ENCODE results near the gene KIF5B. TPM values are rescaled to one million over a fixed set of nuclear protein-coding genes. Genes with fewer than 3 reads are reported as not detected.
"Not testable (repeated sequence)": the region's sequence is repeated elsewhere in the genome, so short reads cannot be mapped to it uniquely, and the experiment has no call there.

KIF5B gene
- total RNA-seq, 2 experiments from 2014 or later: 88.6 to 89.4 TPM

DNA sequence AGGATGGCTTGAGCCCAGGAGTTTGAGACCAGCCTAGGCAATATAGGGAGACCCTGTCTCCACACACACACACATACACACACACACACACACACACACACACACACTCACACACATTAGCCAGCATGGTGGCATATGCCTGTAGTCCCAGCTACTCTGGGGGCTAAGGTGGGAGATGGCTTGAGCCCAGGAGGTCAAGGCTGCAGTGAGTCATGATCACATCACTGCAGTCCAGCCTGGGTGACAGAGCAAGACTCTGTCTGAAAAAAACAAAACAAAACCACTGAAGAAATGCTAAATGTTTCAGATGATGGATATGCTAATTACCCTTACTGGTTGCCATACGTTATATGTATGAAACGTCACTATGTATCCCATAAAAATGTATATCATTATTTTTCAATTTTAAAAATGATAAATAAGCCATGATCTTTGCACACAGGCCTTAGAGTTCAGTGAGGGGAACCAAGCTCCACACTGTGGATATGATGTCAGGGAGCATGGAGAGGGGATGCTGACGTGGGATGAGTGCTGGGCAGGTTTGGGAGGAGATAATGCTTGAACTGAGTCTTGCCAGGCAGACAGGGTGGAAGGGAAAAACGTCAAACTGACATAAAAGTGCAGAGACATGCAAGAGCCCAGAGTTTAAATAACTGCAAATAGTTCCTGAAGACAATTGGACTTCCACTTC, 81.6 kb downstream of the KIF5B start:
- POLR2A ChIA-PET: no interaction called here
- CTCF ChIA-PET: no interaction called here

- ChIA-PET CTCF (no interaction called here), POLR2A (no interaction called here)
Measured at GRCh38 chr10:31972519-31973041, 83.6 kb downstream of the KIF5B start.

- POLR2A ChIA-PET, CTCF ChIA-PET: not testable (repeated sequence)
Measured at GRCh38 chr10:31969847-31970246, 86.4 kb downstream of the KIF5B start.

DNA sequence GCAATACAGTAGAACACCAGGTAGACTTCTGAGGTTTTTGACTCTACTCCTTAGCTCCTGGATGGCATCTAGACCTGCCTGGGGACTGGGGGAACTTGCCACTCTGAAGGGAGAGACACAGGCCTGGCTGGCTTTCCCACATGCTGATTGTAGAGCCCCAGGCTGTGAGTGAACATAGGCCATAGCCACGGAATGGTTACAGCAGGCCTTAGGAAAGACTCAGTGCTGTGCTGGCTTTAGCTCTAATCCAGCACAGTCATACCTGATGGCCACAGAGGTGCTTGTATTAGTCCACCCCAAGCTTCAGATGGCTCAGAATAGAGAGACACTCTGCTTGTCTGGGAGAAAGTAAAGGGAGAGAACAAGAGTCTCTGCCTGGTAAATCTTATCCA, 92.6 kb downstream of the KIF5B start:
- CTCF ChIA-PET: no interaction called here

DNA sequence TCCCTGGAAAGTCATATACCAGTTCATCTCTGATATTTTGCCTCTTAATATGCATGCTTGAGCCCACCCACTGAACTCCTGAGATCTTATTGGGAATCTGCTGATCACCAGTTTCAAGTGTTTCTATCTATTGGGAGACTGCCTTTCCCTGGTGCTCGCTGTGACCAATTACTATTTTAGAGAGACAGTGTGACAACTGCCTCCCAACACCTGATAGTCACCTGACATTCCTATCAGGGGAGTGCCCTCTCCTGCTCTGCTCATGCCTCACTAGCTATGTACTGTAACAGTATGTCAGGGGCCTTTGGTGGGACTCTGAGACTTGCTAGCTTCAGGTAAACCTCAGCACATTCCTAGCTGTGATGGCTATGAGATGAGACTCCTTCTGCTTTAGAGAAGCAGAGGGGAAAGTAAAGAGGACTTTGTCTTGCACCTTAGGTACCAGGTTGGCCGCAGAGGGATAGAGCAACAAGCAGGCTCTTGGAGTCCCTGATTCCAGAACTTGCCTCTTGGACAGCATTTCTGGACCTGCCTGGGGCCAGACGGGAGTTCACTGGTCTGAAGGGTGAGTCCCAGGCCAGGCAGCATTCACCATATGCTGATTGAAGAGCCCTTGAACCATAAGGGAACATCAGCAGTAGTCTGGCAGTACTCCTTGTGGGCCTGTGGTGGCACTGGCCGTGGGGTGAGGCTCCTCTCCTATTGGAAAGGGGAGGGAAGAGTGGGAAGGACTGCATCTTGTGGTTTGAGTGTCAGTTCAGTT, 93.2 kb downstream of the KIF5B start:
- ChIA-PET CTCF (no interaction called here), POLR2A (no interaction called here)

More for the DNA sequence above, 92.6 kb downstream of the KIF5B start:
- POLR2A ChIA-PET: no interaction called here

- POLR2A ChIA-PET: no interaction called here
- CTCF ChIA-PET: no interaction called here
Measured at GRCh38 chr10:31961277-31962074, 94.7 kb downstream of the KIF5B start.

- CTCF ChIA-PET: no interaction called here
- POLR2A ChIA-PET: no interaction called here
Measured at GRCh38 chr10:31959461-31960173, 96.6 kb downstream of the KIF5B start.

Other genes with a start within 250 kb of the KIF5B start
- gene ARHGAP12, start 127.6 kb downstream of the KIF5B start, total RNA-seq: 1 to 10 TPM; 2.7 to 3.2 TPM